PC-9 (cell line): Measurements from ENCODE around the gene CPD.

ENCODE experiments used
- CTCF ChIP-seq: fragments of 200-600 bp; sonication (generic); conservative IDR thresholded peaks from 2 replicates; pipeline ENCODE4 v1.6.1; 2017; ENCODE audit warnings: mixed run types, antibody characterized with exemption, mild to moderate bottlenecking, moderate library complexity
- EZH2 ChIP-seq: fragments of 200-600 bp; sonication (generic); IDR thresholded peaks from 2 replicates; pipeline ENCODE4 v1.8.0; 2017; ENCODE audit warnings: antibody characterized with exemption, low read depth

DNA sequence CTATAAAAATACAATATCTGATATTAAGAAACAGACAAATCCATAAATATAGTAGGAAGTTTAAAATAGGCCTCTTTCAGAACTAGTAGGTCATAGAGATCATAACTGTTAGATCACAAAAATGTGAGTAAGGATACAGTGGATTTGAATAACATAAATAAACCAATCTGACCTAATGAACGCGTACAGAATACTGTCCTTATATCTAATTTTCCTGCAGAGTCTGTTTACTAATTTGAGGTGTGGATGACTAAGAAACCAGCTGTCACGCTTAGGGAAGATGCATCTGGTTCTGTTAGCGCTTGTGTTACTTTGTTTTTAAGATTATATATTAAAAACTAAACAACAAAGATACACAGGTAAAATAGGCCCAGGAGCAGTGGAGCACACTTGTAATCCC lies 14.8 kb downstream of the CPD start:
- TF ChIP-seq CTCF (no peak), EZH2 (no peak)
